Tibial nerve (tissue), 4 donors: ENCODE measurements around the gene SLC15A4. TPM values are rescaled to one million over a fixed set of nuclear protein-coding genes. Genes with fewer than 3 reads are reported as not detected.
A peak's percentile ranks its signal among the peaks of the same experiment; 100 is the strongest.

ENCODE experiments used
- DNase-seq, 2 donors: peaks; one replicate each; pipeline ENCODE4 v3.0.0-alpha.2; 2019; ENCODE audit warnings: low spot score in 2 of 2
- H3K27ac ChIP-seq, 4 donors: fragments of 200-600 bp; sonication (generic) in 3 of 4; one replicate each; pipeline ENCODE4 v1.5.1; 2017 to 2019; ENCODE audit warnings: mild to moderate bottlenecking in 1 of 4
- H3K27me3 ChIP-seq, 2 donors: fragments of 200-600 bp; sonication (generic) in 1 of 2; one replicate each; pipeline versions ENCODE4 v1.5.1 to v1.6.0; 2017 to 2019
- H3K36me3 ChIP-seq, 3 donors: fragments of 200-600 bp; sonication (generic); one replicate each; pipeline ENCODE4 v1.5.1; 2018 to 2019
- H3K4me1 ChIP-seq, 4 donors: fragments of 200-600 bp; sonication (generic) in 3 of 4; one replicate each; pipeline ENCODE4 v1.5.1; 2017 to 2019
- H3K4me3 ChIP-seq, 4 donors: fragments of 200-600 bp; sonication (generic) in 3 of 4; one replicate each; pipeline ENCODE4 v1.5.1; 2017 to 2019; ENCODE audit warnings: mild to moderate bottlenecking in 1 of 4, moderate library complexity in 1 of 4
- H3K9me3 ChIP-seq, 4 donors: fragments of 200-600 bp; sonication (generic) in 3 of 4; one replicate each; pipeline ENCODE4 v1.5.1; 2017 to 2019
- EP300 ChIP-seq, 2 donors: sonication (generic); formaldehyde crosslinking; IDR thresholded peaks; one replicate each; pipeline ENCODE4 v1.6.1; 2017; ENCODE audit warnings: antibody characterized with exemption in 2 of 2, mild to moderate bottlenecking in 1 of 2
- POLR2A ChIP-seq, 2 donors: fragments of 450-650 bp; IDR thresholded peaks; one replicate each; pipeline ENCODE4 v1.6.1; 2017; ENCODE audit warnings: antibody characterized with exemption in 2 of 2, mild to moderate bottlenecking in 2 of 2, moderate library complexity in 2 of 2
- WGBS, 2 donors: methylation state at CpG; one replicate each; pipeline ENCODE4 v1.1.5; 2018; 5-methylcytosine and 5-hydroxymethylcytosine counted together
- total RNA-seq, 4 donors: library from RNA; depleted of rRNA; stranded (reverse); fragments of >200 nt; gene quantifications; one replicate each; pipeline ENCODE4 v1.1.0, GENCODE V29; 2016
- TF ChIP-seq, protein P1 (sequence below), 5 experiments: fragments of 200-600 bp in 3 of 5; fragments of 450-650 bp in 2 of 5; sonication (generic) in 3 of 5; IDR thresholded peaks; one replicate each; pipeline ENCODE4 v1.5.1; 2016 to 2019; ENCODE audit warnings: antibody characterized with exemption in 5 of 5, mild to moderate bottlenecking in 3 of 5, moderate library complexity in 2 of 5

SLC15A4 gene
- total RNA-seq, 4 donors from 2014 or later, result 39.3 to 74.3 (median 53.6) TPM

DNA sequence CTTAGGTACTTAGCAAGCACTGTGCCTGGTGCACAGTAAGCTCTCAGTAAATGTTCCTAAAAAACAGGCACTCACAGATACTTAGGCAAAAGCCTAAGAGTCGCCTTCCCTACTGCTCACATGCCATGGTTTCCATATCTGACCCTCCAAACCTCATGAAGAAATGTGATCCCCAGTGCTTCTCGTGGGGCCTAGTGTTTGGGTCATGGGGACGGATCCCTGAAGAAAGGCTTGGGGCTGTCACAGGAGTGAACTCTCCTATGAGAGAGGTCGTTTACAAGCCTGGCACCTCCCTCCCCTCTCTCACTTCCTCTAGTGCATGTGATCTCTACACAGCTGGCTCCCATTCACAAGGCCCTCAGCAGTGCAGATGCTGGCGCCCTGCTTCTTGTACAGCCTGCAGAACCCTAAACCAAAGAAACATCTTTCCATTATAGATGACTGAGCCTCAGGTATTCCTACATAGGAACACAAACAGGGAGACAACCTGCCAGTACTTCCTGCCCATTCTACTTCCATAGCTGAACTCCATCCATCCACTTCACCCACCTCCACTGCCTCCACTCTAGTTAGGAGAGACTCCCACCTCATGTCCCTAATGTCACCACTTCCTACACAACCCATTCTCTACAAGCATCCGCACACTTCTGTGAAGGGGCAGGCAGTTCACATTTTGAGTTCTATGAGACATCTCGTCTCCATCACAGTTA lies 2.9 kb downstream of the SLC15A4 start:
- no peak overlapping the region for H3K27ac ChIP-seq
- 77 to 78% methylated on average over 7 of the region's 7 CpGs for WGBS, 2 donors

DNA sequence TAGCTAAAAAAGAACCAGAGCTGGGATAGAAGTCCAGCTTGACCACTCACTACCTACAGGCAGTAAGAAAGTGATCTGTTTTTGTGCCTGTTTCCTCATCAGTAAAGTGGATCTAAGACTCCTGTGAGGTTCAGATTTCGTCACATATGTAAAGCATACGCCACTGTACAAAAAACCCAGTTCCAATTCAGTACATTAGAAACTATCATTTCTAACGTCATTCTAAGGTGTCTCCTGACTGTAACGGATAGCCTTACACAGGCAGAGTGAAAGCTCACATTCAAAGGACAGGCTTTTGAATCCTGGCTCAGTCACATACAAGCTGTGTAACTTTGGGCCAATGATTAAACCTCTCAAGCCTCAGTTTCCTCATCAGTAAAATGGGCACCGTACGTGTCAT lies 3.5 kb downstream of the SLC15A4 start:
- no peak overlapping the region for H3K27ac ChIP-seq
- TF ChIP-seq EP300 (IDR thresholded peaks at IDR 0.05), result no peak
- TF ChIP-seq POLR2A (IDR thresholded peaks at IDR 0.05), result no peak
- TF ChIP-seq, protein P1, sequence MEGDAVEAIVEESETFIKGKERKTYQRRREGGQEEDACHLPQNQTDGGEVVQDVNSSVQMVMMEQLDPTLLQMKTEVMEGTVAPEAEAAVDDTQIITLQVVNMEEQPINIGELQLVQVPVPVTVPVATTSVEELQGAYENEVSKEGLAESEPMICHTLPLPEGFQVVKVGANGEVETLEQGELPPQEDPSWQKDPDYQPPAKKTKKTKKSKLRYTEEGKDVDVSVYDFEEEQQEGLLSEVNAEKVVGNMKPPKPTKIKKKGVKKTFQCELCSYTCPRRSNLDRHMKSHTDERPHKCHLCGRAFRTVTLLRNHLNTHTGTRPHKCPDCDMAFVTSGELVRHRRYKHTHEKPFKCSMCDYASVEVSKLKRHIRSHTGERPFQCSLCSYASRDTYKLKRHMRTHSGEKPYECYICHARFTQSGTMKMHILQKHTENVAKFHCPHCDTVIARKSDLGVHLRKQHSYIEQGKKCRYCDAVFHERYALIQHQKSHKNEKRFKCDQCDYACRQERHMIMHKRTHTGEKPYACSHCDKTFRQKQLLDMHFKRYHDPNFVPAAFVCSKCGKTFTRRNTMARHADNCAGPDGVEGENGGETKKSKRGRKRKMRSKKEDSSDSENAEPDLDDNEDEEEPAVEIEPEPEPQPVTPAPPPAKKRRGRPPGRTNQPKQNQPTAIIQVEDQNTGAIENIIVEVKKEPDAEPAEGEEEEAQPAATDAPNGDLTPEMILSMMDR (IDR thresholded peaks at IDR 0.05), result no peak
- no peaks in the 10 kb centered on the region for H3K9me3 ChIP-seq
- no peaks in the 10 kb centered on the region for H3K27me3 ChIP-seq
- peaks cover 0 to 80% (median 34%) of the 10 kb centered on the region in 4 donors for H3K4me1 ChIP-seq
- WGBS, 2 donors, result 92 to 94% methylated on average over 6 of the region's 6 CpGs
- H3K4me3 ChIP-seq, result no peak overlapping the region
- H3K36me3 ChIP-seq, result no peaks in the 10 kb centered on the region
- no peak for DNase-seq

More for the DNA sequence above, 2.9 kb downstream of the SLC15A4 start:
- H3K36me3 ChIP-seq, result no peaks in the 10 kb centered on the region
- TF ChIP-seq EP300 (IDR thresholded peaks at IDR 0.05) (peak in 1 of 2 donors; percentile 34), POLR2A (IDR thresholded peaks at IDR 0.05) (no peak)
- peak in 1 of 2 donors; percentile 38 for DNase-seq
- no peaks in the 10 kb centered on the region for H3K27me3 ChIP-seq
- no peaks in the 10 kb centered on the region for H3K9me3 ChIP-seq
- H3K4me1 ChIP-seq, result peaks cover 0 to 76% (median 34%) of the 10 kb centered on the region in 4 donors
- no peak overlapping the region for H3K4me3 ChIP-seq

DNA sequence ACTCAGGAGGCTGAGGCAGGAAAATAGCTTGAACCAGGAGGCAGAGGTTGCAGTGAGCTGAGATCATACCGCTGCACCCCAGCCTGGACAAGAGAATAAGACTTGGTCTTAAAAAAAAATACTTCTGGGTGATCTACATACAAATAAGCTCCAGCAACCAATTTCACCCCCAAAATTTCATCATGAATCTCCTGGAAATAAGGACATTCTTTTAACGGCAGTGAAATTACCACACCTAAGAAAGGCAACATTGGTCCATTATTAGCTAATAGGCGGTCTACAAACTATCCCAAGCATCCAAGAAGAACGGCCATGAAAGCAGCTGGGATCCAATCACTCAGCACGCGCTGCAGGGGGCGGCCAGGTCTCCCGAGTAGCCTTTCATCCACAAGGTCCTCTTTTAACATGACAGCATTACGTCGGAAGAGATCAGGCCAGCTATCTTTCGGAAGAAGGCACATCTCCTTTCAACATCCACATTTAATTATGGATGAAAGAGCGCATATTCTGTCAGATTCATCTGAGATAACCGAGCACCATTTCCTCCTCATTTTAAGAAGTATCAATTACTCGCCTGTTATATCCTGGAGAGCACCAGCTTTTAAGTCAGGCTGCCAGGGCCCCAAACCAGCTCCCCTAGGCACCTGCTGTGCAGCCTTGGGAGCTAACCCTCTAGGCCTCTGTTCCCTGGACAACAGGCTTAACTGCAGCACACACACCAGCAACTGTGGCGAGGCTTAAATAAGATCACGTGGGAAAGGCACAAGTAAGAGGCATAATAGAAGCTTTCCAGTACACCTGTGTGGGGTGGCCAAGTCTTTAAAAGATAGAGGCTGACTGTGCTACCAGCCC lies 4.2 kb downstream of the SLC15A4 start:
- H3K27ac ChIP-seq, result no peak overlapping the region
- H3K4me1 ChIP-seq, result peaks cover 0 to 76% (median 34%) of the 10 kb centered on the region in 4 donors
- no peak for DNase-seq
- no peak for TF ChIP-seq EP300 (IDR thresholded peaks at IDR 0.05)
- no peak for TF ChIP-seq POLR2A (IDR thresholded peaks at IDR 0.05)
- TF ChIP-seq, protein P1 (IDR thresholded peaks at IDR 0.05), result no peak
- WGBS, 2 donors, result 85 to 89% methylated on average over 16 of the region's 16 CpGs
- H3K27me3 ChIP-seq, result no peaks in the 10 kb centered on the region
- no peaks in the 10 kb centered on the region for H3K36me3 ChIP-seq
- H3K4me3 ChIP-seq, result no peak overlapping the region
- H3K9me3 ChIP-seq, result no peaks in the 10 kb centered on the region

DNA sequence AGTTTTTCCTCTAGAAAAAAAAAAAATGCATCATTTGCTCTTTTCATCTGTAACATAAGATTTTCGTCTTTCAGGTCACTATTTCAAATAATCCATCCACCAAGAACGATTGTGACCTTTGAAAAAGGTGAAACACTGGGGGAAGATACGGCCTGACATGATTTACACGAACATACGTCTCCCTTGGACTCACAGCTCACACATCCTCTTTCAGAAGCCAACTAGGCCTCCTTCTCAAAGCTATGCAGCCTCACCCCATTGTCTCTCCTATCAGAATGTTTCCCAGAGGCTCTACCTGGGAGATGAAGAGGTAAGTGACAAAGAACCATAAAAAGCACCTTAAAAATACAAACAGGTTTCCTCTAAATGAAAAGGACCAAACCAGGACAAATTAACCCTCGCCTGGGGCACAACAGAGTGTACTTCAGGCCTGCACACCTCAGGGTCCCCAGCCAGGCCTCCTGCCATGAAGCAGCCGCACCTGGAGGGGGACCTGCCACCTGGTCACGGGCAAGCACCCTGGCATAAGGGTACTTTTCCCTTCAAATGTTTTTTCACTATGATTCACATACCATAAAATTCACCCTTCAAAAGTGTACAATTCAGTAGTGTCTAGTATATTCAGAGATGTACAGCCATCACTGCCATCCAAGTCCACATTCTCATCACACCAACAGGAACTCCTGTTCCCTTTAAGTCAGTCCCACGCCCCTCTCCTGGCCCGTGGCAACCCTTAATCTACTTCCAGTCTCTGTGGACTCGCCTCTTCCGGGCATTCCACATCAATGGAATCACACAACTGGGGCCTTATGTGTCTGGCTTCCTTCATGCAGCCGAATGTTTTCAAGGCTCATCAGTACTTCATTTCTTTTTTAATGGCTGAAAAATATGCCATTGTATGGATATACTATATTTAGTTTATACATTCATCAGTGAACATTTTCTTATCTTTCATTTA lies 5.4 kb downstream of the SLC15A4 start:
- H3K4me3 ChIP-seq, result no peak overlapping the region
- H3K9me3 ChIP-seq, result no peaks in the 10 kb centered on the region
- WGBS, 2 donors, result 45 to 47% methylated on average over 13 of the region's 13 CpGs
- DNase-seq, result no peak
- no peak for TF ChIP-seq POLR2A (IDR thresholded peaks at IDR 0.05)
- no peak for TF ChIP-seq EP300 (IDR thresholded peaks at IDR 0.05)
- TF ChIP-seq, protein P1 (IDR thresholded peaks at IDR 0.05), result no peak
- H3K27me3 ChIP-seq, result no peaks in the 10 kb centered on the region
- H3K4me1 ChIP-seq, result peaks cover 0 to 81% (median 34%) of the 10 kb centered on the region in 4 donors
- no peaks in the 10 kb centered on the region for H3K36me3 ChIP-seq
- peak overlapping the region in 3 of 4 donors; percentile 31 to 67 (median 65) for H3K27ac ChIP-seq
